NB4 (cell line): Measurements from ENCODE around the gene UBE2Q1.

Source experiments
- MAX ChIP-seq: IDR thresholded peaks from 2 replicates; pipeline ENCODE4 v1.6.1; 2011; ENCODE audit warnings: low read depth, low read length
- MYC ChIP-seq: IDR thresholded peaks from 2 replicates; pipeline ENCODE4 v1.6.1; 2011; ENCODE audit warnings: low read depth, low read length
- POLR2A ChIP-seq: IDR thresholded peaks from 2 replicates; pipeline ENCODE4 v1.6.1; 2011; ENCODE audit warnings: mild to moderate bottlenecking; ENCODE audit not compliant: insufficient read length; ENCODE audit errors: extremely low read depth
- TF ChIP-seq, protein P1 (sequence below): IDR thresholded peaks from one replicate; pipeline ENCODE4 v1.5.1; 2012; ENCODE audit warnings: low read depth, low read length

- TF ChIP-seq, protein P1, sequence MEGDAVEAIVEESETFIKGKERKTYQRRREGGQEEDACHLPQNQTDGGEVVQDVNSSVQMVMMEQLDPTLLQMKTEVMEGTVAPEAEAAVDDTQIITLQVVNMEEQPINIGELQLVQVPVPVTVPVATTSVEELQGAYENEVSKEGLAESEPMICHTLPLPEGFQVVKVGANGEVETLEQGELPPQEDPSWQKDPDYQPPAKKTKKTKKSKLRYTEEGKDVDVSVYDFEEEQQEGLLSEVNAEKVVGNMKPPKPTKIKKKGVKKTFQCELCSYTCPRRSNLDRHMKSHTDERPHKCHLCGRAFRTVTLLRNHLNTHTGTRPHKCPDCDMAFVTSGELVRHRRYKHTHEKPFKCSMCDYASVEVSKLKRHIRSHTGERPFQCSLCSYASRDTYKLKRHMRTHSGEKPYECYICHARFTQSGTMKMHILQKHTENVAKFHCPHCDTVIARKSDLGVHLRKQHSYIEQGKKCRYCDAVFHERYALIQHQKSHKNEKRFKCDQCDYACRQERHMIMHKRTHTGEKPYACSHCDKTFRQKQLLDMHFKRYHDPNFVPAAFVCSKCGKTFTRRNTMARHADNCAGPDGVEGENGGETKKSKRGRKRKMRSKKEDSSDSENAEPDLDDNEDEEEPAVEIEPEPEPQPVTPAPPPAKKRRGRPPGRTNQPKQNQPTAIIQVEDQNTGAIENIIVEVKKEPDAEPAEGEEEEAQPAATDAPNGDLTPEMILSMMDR: no peak
- TF ChIP-seq POLR2A (no peak), MYC (no peak), MAX (no peak)
Measured at GRCh38 chr1:154582885-154583284, 24.4 kb upstream of the UBE2Q1 start.
